ENCODE data around the gene KCTD16. TPM values are rescaled to one million over a fixed set of nuclear protein-coding genes. Genes with fewer than 3 reads are reported as not detected.

The KCTD16 gene
- total RNA-seq, 4 donors from 2014 or later, result 0.12 to 2.4 (median 0.26) TPM; not detected in 1

DNA sequence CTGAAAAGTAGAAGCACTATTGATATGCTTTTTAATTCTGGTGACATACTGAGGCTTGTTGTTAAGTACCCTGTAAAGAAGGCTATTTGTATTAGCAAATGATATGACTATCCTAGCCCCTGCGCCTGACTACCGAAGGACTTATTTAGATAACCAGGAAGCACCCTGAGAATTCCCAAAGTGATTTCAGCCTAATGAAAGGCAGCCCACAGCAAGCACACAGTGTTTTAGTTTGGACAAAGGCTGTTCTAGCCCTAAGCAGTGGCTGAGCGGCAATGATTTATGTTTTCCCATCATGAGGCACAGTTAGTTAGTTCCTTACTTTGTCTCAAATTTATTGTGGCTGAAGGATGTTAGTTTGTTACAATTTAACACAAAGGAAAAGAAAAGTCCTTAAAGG is 235.3 kb downstream of the KCTD16 start:
- H3K36me3 ChIP-seq, result no peaks in the 10 kb centered on the region
- no peaks in the 10 kb centered on the region for H3K27me3 ChIP-seq
- TF ChIP-seq, protein P1, sequence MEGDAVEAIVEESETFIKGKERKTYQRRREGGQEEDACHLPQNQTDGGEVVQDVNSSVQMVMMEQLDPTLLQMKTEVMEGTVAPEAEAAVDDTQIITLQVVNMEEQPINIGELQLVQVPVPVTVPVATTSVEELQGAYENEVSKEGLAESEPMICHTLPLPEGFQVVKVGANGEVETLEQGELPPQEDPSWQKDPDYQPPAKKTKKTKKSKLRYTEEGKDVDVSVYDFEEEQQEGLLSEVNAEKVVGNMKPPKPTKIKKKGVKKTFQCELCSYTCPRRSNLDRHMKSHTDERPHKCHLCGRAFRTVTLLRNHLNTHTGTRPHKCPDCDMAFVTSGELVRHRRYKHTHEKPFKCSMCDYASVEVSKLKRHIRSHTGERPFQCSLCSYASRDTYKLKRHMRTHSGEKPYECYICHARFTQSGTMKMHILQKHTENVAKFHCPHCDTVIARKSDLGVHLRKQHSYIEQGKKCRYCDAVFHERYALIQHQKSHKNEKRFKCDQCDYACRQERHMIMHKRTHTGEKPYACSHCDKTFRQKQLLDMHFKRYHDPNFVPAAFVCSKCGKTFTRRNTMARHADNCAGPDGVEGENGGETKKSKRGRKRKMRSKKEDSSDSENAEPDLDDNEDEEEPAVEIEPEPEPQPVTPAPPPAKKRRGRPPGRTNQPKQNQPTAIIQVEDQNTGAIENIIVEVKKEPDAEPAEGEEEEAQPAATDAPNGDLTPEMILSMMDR (IDR thresholded peaks at IDR 0.05), result no peak
- no peak for TF ChIP-seq POLR2A (IDR thresholded peaks at IDR 0.05)
- no peak overlapping the region for H3K27ac ChIP-seq
- H3K4me3 ChIP-seq, result no peak overlapping the region
- intact Hi-C loops (cut with DNase I; ENCODE audit: low total_unique reads), result no loop called here
- no peaks in the 10 kb centered on the region for H3K4me1 ChIP-seq
- DNase-seq, result no peak
- H3K9me3 ChIP-seq, result no peaks in the 10 kb centered on the region

DNA sequence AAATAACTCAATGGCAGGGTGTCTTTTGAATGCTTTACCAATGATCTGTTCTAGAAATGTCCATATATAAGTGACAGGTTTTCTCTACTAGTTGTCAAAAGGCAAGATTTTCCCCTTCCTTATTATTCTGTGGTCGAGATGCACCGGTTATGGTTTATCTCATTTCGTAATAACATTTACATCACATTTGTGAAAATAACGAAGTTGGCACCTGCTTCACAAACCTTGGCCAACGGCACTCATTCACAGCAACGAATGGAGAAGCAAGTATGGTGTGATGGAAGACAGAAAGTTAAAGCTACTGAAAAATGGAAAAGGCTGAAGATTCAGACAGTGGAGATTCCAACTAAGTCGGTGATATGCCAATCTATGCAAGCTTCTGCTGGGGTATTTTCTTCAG is 235.8 kb downstream of the KCTD16 start:
- Histone ChIP-seq H3K4me3 (no peak overlapping the region), H3K4me1 (no peaks in the 10 kb centered on the region), H3K27me3 (no peaks in the 10 kb centered on the region), H3K9me3 (no peaks in the 10 kb centered on the region), H3K36me3 (no peaks in the 10 kb centered on the region), H3K27ac (no peak overlapping the region)
- TF ChIP-seq, protein P1 (IDR thresholded peaks at IDR 0.05), result no peak
- TF ChIP-seq POLR2A (IDR thresholded peaks at IDR 0.05), result no peak
- no peak for DNase-seq
- intact Hi-C loops (cut with DNase I; ENCODE audit: low total_unique reads), result no loop called here

DNA sequence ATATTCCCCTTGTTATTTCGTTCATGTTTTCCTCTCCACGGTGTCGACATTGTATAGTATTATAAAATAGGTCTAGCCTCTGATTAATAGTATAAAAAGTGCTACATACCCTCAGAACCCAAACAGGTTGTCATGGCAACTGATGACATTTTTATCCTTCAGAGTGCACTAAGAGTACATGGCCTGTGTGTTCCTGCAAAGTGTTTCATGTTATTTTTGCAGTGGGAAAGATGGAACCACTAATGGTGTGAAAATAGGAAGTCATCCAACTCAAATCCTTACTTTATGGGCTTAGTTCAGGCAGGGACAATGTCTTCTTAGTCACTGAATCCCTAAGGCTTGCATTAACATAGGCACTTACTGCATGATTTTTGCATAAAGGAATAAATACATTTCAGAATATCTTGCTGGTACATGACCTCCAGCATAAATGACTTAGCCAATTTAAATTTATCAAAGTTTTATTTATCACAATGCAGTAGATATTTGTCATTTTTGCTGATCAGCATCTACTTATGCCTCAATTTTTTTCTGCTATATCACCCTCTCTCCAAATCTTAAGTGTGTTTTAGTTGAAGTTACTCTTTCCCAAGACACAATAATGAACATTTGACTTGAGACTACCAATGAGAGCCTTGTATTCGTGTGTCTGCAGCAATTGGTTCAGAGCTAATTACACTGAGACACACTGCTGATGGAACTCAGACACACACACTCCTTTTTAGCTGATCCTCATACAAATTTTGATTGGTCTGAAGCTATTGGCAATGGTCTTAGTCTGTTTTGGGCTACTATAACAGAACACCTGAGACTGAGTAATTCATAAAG is 243.7 kb downstream of the KCTD16 start:
- Histone ChIP-seq H3K27ac (no peak overlapping the region), H3K4me3 (no peak overlapping the region), H3K9me3 (no peaks in the 10 kb centered on the region), H3K36me3 (no peaks in the 10 kb centered on the region), H3K4me1 (no peaks in the 10 kb centered on the region), H3K27me3 (no peaks in the 10 kb centered on the region)
- intact Hi-C loops (cut with DNase I; ENCODE audit: low total_unique reads), result no loop called here
- DNase-seq, result no peak
- TF ChIP-seq, protein P1 (IDR thresholded peaks at IDR 0.05), result no peak
- TF ChIP-seq POLR2A (IDR thresholded peaks at IDR 0.05), result no peak

DNA sequence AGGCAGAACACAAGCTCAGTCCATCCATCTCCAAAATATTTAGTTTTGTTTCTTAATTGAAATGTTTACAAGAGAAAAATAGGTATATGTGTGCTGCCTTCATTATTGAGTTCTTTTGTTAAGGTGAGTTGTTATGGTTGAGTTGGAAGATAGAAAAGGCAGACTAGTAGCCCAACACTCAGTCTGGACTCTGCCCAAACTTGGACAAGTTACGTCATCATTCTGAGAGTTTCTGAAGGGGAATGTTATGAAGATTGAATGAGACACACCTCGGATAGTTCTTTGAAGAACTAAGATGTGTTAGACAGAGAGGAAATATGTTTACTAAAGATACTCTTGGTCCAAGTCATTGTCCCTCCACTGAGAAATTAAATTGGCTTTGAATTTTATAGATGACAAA is 245.5 kb downstream of the KCTD16 start:
- H3K4me3 ChIP-seq, result no peak overlapping the region

DNA sequence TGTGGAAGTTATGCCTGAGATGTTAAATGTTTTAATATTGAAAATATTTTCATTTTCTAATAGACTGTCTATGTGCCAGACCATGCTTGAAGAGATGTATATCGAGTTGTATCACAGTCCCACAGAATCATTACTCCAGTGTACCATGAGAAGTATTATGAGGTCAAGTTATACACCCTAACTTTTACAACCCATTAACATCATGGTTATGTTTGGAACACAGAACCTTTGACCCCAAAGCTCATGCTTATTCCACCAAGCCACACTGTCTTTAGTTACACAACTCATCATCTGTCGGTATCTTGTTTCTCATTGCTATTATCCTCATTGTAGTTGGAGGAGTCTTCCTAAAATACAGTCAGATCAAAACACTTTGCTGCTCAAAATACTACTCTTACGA is 248.0 kb downstream of the KCTD16 start:
- no peak overlapping the region for H3K4me3 ChIP-seq
- no peaks in the 10 kb centered on the region for H3K27me3 ChIP-seq
- DNase-seq, result no peak
- TF ChIP-seq, protein P1 (IDR thresholded peaks at IDR 0.05), result no peak
- no peak for TF ChIP-seq POLR2A (IDR thresholded peaks at IDR 0.05)
- H3K9me3 ChIP-seq, result no peaks in the 10 kb centered on the region
- no peak overlapping the region for H3K27ac ChIP-seq
- intact Hi-C loops (cut with DNase I; ENCODE audit: low total_unique reads), result no loop called here
- H3K36me3 ChIP-seq, result no peaks in the 10 kb centered on the region
- H3K4me1 ChIP-seq, result no peaks in the 10 kb centered on the region

More for the DNA sequence above, 245.5 kb downstream of the KCTD16 start:
- H3K4me1 ChIP-seq, result no peaks in the 10 kb centered on the region
- H3K27ac ChIP-seq, result no peak overlapping the region
- no peak for DNase-seq
- no peaks in the 10 kb centered on the region for H3K36me3 ChIP-seq
- H3K9me3 ChIP-seq, result no peaks in the 10 kb centered on the region
- H3K27me3 ChIP-seq, result no peaks in the 10 kb centered on the region
- no peak for TF ChIP-seq POLR2A (IDR thresholded peaks at IDR 0.05)
- TF ChIP-seq, protein P1 (IDR thresholded peaks at IDR 0.05), result no peak
- intact Hi-C loops (cut with DNase I; ENCODE audit: low total_unique reads), result no loop called here

Measured in uterus (tissue), 4 donors.